D721Med (cell line): ENCODE data around the gene HPRT1.

Source experiments
- DNase-seq: peaks from one replicate; pipeline ENCODE4 v3.0.0; 2011; ENCODE audit warnings: low spot score; ENCODE audit not compliant: insufficient read length
- FAIRE-seq: peaks from 2 replicates; lab custom pipeline; 2011; peaks lifted over from hg19 to GRCh38; lab: Jason Lieb, UNC
- CTCF ChIP-seq: IDR thresholded peaks from 2 replicates; pipeline ENCODE4 v1.5.1; 2012; ENCODE audit warnings: mild to moderate bottlenecking, control low read depth; ENCODE audit not compliant: insufficient read depth; ENCODE audit errors: missing control alignments

Gene HPRT1

GRCh38 chrX:134470013-134470412 lies 10.0 kb downstream of the HPRT1 start:
- no peak for DNase-seq
- FAIRE-seq: no peak
- TF ChIP-seq CTCF: no peak

GRCh38 chrX:134472041-134472440 lies 12.1 kb downstream of the HPRT1 start:
- TF ChIP-seq CTCF: no peak
- no peak for DNase-seq
- no peak for FAIRE-seq

- DNase-seq (no peak), FAIRE-seq (no peak)
- TF ChIP-seq CTCF: no peak
Observed at GRCh38 chrX:134476284-134476683, 16.3 kb downstream of the HPRT1 start.

GRCh38 chrX:134478374-134478773 lies 18.4 kb downstream of the HPRT1 start:
- TF ChIP-seq CTCF: no peak
- DNase-seq (no peak), FAIRE-seq (no peak)

GRCh38 chrX:134480061-134480460 lies 20.1 kb downstream of the HPRT1 start:
- DNase-seq (no peak), FAIRE-seq (no peak)
- no peak for TF ChIP-seq CTCF

GRCh38 chrX:134481339-134481738 lies 21.4 kb downstream of the HPRT1 start:
- TF ChIP-seq CTCF: no peak
- FAIRE-seq (no peak), DNase-seq (no peak)

GRCh38 chrX:134482371-134482770 lies 22.4 kb downstream of the HPRT1 start:
- no peak for TF ChIP-seq CTCF
- FAIRE-seq: no peak
- DNase-seq: no peak
